HepG2 (cell line): ENCODE measurements around the gene DLG3.
"Not testable (repeated sequence)": the region's sequence is repeated elsewhere in the genome, so short reads cannot be mapped to it uniquely, and the experiment has no call there.

Experiments
- ASH2L ChIP-seq: fragments of 300-600, 200-600 bp; sonication (generic); IDR thresholded peaks from 2 replicates; pipeline ENCODE4 v1.7.0; 2017; ENCODE audit warnings: low read depth, mild to moderate bottlenecking, moderate library complexity, mixed read lengths, low read length; ENCODE audit not compliant: insufficient read length
- FLYWCH1 ChIP-seq: sonication (generic); formaldehyde crosslinking; IDR thresholded peaks from 2 replicates; pipeline ENCODE4 v1.8.1; 2023; ENCODE audit warnings: mild to moderate bottlenecking, missing genetic modification reagents
- HDAC6 ChIP-seq: fragments of 200-600 bp; sonication (generic); IDR thresholded peaks from 2 replicates; pipeline ENCODE4 v1.7.0; 2017; ENCODE audit warnings: mild to moderate bottlenecking, antibody characterized with exemption, low read length, low read depth
- JUNB ChIP-seq: sonication (generic); formaldehyde crosslinking; IDR thresholded peaks from 2 replicates; pipeline ENCODE4 v1.8.0; 2022; ENCODE audit warnings: missing genetic modification reagents, mild to moderate bottlenecking, borderline replicate concordance
- PCBP1 ChIP-seq: fragments of 200-400 bp; formaldehyde crosslinking; IDR thresholded peaks from 2 replicates; pipeline ENCODE4 v1.6.1; 2017; ENCODE audit warnings: mild to moderate bottlenecking, low read depth, low read length, borderline replicate concordance
- TBP ChIP-seq: sonication (generic); formaldehyde crosslinking; IDR thresholded peaks from 2 replicates; pipeline ENCODE4 v1.5.0; 2020; ENCODE audit warnings: missing genetic modification reagents
- ZNF350 ChIP-seq: sonication (generic); formaldehyde crosslinking; IDR thresholded peaks from 2 replicates; pipeline ENCODE4 v1.4.0; 2020; ENCODE audit warnings: mild to moderate bottlenecking, low read depth, missing genetic modification reagents, borderline replicate concordance
- ZZZ3 ChIP-seq: sonication (generic); formaldehyde crosslinking; IDR thresholded peaks from 2 replicates; pipeline ENCODE4 v1.4.0; 2020; ENCODE audit warnings: missing genetic modification reagents, mild to moderate bottlenecking, borderline replicate concordance

DNA sequence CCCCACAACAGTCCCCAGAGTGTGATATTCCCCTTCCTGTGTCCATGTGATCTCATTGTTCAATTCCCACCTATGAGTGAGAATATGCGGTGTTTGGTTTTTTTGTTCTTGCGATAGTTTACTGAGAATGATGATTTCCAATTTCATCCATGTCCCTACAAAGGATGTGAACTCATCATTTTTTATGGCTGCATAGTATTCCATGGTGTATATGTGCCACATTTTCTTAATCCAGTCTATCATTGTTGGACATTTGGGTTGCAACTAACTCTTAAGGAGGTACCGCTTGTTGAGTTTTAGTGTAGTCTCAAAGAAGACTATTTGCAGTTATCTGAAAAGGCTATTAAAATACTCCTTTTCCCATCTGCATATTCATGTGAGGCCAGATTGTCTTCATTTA is 44.5 kb upstream of the DLG3 start:
- TF ChIP-seq JUNB (CRISPR knock-in tag); PCBP1; HDAC6; ASH2L; ZNF350 (CRISPR knock-in tag); ZZZ3 (CRISPR knock-in tag); TBP (CRISPR knock-in tag); FLYWCH1 (CRISPR knock-in tag): not testable (repeated sequence)
